ENCODE measurements around the gene VAPA. TPM values are rescaled to one million over a fixed set of nuclear protein-coding genes. Genes with fewer than 3 reads are reported as not detected.

VAPA gene
- total RNA-seq, 1 donor from 2014 or later, result 210 TPM

DNA sequence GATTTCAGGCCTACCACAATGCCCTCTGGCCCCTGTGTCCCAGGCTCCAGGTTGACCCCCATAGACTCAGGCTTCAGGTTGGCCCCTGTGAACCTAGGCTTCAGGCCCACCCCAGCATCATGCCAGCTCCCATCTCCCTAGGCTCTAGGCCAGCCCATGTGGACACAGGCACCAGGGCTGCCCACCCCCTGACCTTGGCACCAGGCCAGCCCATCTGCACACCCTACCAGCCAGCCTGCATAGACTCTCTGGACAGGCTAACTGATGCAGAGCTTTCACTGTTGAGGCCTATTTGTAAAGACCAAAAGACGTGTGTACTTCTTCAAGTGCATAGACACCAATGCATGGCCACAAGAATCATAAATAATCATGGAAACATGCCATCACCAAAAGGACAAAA is 83.9 kb downstream of the VAPA start:
- DNase-seq (ENCODE audit: extremely low spot score in 2 of 2), result no peak
- no peak overlapping the region for H3K4me3 ChIP-seq
- no peaks in the 10 kb centered on the region for H3K9me3 ChIP-seq
- H3K4me1 ChIP-seq, result peaks cover 34% of the 10 kb centered on the region
- no peak overlapping the region for H3K27ac ChIP-seq
- no peaks in the 10 kb centered on the region for H3K36me3 ChIP-seq
- TF ChIP-seq, protein P1, sequence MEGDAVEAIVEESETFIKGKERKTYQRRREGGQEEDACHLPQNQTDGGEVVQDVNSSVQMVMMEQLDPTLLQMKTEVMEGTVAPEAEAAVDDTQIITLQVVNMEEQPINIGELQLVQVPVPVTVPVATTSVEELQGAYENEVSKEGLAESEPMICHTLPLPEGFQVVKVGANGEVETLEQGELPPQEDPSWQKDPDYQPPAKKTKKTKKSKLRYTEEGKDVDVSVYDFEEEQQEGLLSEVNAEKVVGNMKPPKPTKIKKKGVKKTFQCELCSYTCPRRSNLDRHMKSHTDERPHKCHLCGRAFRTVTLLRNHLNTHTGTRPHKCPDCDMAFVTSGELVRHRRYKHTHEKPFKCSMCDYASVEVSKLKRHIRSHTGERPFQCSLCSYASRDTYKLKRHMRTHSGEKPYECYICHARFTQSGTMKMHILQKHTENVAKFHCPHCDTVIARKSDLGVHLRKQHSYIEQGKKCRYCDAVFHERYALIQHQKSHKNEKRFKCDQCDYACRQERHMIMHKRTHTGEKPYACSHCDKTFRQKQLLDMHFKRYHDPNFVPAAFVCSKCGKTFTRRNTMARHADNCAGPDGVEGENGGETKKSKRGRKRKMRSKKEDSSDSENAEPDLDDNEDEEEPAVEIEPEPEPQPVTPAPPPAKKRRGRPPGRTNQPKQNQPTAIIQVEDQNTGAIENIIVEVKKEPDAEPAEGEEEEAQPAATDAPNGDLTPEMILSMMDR (IDR thresholded peaks at IDR 0.05), result no peak
- TF ChIP-seq POLR2A (IDR thresholded peaks at IDR 0.05) (no peak), POLR2AphosphoS5 (IDR thresholded peaks at IDR 0.05; ENCODE audit: insufficient read depth in 1 of 2, low read depth in 1 of 2) (no peak)
- no peaks in the 10 kb centered on the region for H3K27me3 ChIP-seq
- intact Hi-C loops (cut with DNase I), result no loop called here

DNA sequence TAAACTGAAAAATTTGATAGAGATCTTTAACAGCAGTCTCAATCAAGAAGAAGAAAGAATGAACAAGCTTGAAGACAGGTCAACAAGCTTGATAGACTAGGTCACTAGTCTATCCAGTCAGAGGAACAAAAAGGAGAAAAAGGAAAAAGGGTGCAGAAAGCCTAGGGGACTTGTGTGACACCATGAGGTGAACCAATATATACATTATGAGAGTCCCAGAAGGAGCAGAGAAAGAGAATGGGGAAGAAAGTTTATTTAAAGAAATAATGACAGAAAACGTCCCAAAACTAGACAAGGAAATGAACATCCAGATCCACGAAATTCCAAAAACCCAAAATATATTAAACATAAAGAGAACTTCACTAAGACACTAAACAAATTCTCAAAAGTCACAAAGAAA is 84.5 kb downstream of the VAPA start:
- intact Hi-C loops (cut with DNase I), result no loop called here
- peaks cover 29% of the 10 kb centered on the region for H3K4me1 ChIP-seq
- H3K4me3 ChIP-seq, result no peak overlapping the region
- no peaks in the 10 kb centered on the region for H3K36me3 ChIP-seq
- no peaks in the 10 kb centered on the region for H3K27me3 ChIP-seq
- no peak for TF ChIP-seq POLR2AphosphoS5 (IDR thresholded peaks at IDR 0.05; ENCODE audit: insufficient read depth in 1 of 2, low read depth in 1 of 2)
- no peak for TF ChIP-seq POLR2A (IDR thresholded peaks at IDR 0.05)
- TF ChIP-seq, protein P1 (IDR thresholded peaks at IDR 0.05), result no peak
- H3K9me3 ChIP-seq, result no peaks in the 10 kb centered on the region
- no peak overlapping the region for H3K27ac ChIP-seq
- DNase-seq (ENCODE audit: extremely low spot score in 2 of 2), result no peak

DNA sequence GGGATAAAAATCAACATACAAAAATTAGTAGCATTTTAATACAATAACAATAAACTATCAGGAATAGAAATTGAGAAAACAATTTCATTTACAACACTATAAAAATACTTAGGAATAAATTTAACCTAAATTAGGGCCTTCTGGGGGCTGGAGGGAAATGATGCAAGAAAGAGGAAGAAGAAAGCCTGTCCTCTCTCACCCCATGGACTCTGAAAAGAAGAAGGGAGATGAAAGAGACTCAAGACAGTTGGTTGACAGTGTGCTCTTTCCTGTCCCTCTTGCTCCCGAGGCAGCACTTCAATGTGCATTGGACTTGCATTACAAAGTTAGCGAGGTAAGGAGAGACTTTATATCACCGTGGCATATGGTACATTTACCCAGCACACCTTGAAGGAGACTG is 88.5 kb downstream of the VAPA start:
- Histone ChIP-seq H3K4me1 (no peaks in the 10 kb centered on the region), H3K9me3 (no peaks in the 10 kb centered on the region), H3K27ac (no peak overlapping the region), H3K27me3 (no peaks in the 10 kb centered on the region), H3K4me3 (no peak overlapping the region), H3K36me3 (no peaks in the 10 kb centered on the region)
- intact Hi-C loops (cut with DNase I), result no loop called here
- DNase-seq (ENCODE audit: extremely low spot score in 2 of 2), result no peak
- TF ChIP-seq, protein P1 (IDR thresholded peaks at IDR 0.05), result no peak
- no peak for TF ChIP-seq POLR2AphosphoS5 (IDR thresholded peaks at IDR 0.05; ENCODE audit: insufficient read depth in 1 of 2, low read depth in 1 of 2)
- no peak for TF ChIP-seq POLR2A (IDR thresholded peaks at IDR 0.05)

DNA sequence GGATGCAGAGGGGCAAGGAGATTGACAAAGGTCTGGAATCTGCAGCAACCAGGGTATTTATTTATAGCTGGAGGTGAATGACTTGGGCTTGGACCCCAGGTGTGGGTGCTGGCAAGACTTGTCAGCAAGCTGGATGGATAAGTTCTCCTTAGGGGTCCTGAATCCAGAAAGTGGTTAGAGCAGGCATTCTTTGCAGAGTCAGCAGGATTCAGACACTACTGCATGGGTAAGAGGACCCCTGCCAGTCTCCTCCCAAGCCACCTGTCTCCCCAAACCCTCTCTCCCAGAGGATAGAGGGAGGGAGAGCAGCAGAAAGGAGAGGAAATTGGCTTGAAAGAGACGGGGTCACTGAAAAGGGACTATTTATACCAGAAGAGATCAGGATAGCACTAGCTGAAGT is 89.5 kb downstream of the VAPA start:
- Histone ChIP-seq H3K4me1 (no peaks in the 10 kb centered on the region), H3K4me3 (no peak overlapping the region), H3K9me3 (no peaks in the 10 kb centered on the region), H3K27ac (no peak overlapping the region), H3K36me3 (no peaks in the 10 kb centered on the region), H3K27me3 (no peaks in the 10 kb centered on the region)
- intact Hi-C loops (cut with DNase I), result no loop called here
- DNase-seq (ENCODE audit: extremely low spot score in 2 of 2), result no peak
- TF ChIP-seq, protein P1 (IDR thresholded peaks at IDR 0.05), result no peak
- no peak for TF ChIP-seq POLR2A (IDR thresholded peaks at IDR 0.05)
- TF ChIP-seq POLR2AphosphoS5 (IDR thresholded peaks at IDR 0.05; ENCODE audit: insufficient read depth in 1 of 2, low read depth in 1 of 2), result no peak

DNA sequence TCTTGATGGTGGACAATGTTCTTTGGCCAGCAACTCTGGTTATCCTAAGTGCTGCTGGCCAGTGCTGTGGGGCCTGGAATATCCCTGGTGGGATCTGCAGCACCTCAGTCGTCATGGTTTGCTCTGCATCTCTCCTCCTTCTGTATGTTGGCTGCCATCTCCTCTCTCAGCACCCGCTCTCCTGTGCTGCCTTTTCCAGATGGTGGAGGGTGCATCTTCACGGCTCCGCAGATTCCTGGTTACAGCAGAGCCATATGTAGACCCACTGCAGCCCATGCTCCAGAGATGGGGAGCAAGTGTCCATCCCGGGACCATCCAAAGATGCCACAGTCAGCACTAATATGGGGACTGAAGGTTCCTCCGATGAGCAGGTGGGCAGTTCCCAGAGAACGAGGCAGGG is 90.0 kb downstream of the VAPA start:
- DNase-seq (ENCODE audit: extremely low spot score in 2 of 2), result no peak
- intact Hi-C loops (cut with DNase I), result no loop called here
- Histone ChIP-seq H3K27ac (no peak overlapping the region), H3K27me3 (no peaks in the 10 kb centered on the region), H3K4me3 (no peak overlapping the region), H3K4me1 (no peaks in the 10 kb centered on the region), H3K36me3 (no peaks in the 10 kb centered on the region), H3K9me3 (no peaks in the 10 kb centered on the region)
- TF ChIP-seq POLR2A (IDR thresholded peaks at IDR 0.05) (no peak), POLR2AphosphoS5 (IDR thresholded peaks at IDR 0.05; ENCODE audit: insufficient read depth in 1 of 2, low read depth in 1 of 2) (no peak)
- TF ChIP-seq, protein P1 (IDR thresholded peaks at IDR 0.05), result no peak

All from vagina (tissue), 2 donors.